H1 (cell line): Measurements from ENCODE around the gene PCSK1N. TPM values are rescaled to one million over a fixed set of nuclear protein-coding genes. Genes with fewer than 3 reads are reported as not detected.

Source experiments
- CTCF ChIA-PET: fragments of 300-600 bp; sonication (Branson Sonifier 250); formaldehyde crosslinking; loops from one replicate; lab custom pipeline; 2021; ENCODE audit not compliant: partially characterized antibody; lab: Charles Lee
- POLR2A ChIA-PET: fragments of 300-600 bp; sonication (Branson Sonifier 250); formaldehyde crosslinking; loops from one replicate; lab custom pipeline; 2021; ENCODE audit warnings: inconsistent platforms; ENCODE audit not compliant: partially characterized antibody; lab: Charles Lee
- DNase-seq, 2 experiments: peaks; one replicate each; pipeline versions ENCODE4 v3.0.0 to v3.0.0-alpha.2; 2010 to 2022; ENCODE audit warnings: low spot score in 2 of 2, low read depth in 1 of 2, mixed read lengths in 1 of 2
- FAIRE-seq: peaks from 2 replicates; lab custom pipeline; 2011; peaks lifted over from hg19 to GRCh38; lab: Jason Lieb, UNC
- H2AFZ ChIP-seq: 2 replicates; pipeline ENCODE4 v1.8.1; 2012; ENCODE audit warnings: low read length, inconsistent platforms
- H2AK5ac ChIP-seq: 2 replicates; pipeline ENCODE4 v1.6.1; 2013; ENCODE audit warnings: low read depth, low read length
- H2BK120ac ChIP-seq: replicated peaks from 2 replicates; pipeline ENCODE3; 2013; ENCODE audit warnings: low read depth, low read length, inconsistent platforms
- H2BK12ac ChIP-seq: 2 replicates; pipeline ENCODE4 v1.6.1; 2013; ENCODE audit warnings: low read depth, low read length
- H2BK15ac ChIP-seq: 2 replicates; pipeline ENCODE4 v1.6.1; 2013; ENCODE audit warnings: low read length
- H2BK20ac ChIP-seq: 2 replicates; pipeline ENCODE4 v1.6.1; 2013; ENCODE audit warnings: low read length
- H2BK5ac ChIP-seq: 2 replicates; pipeline ENCODE4 v1.6.1; 2013; ENCODE audit warnings: low read depth, low read length
- H3K14ac ChIP-seq: 2 replicates; pipeline ENCODE4 v1.6.1; 2013; ENCODE audit warnings: inconsistent platforms; ENCODE audit not compliant: insufficient read length
- H3K18ac ChIP-seq: 2 replicates; pipeline ENCODE4 v1.6.1; 2013; ENCODE audit warnings: low read length; ENCODE audit errors: extremely low read depth
- H3K23ac ChIP-seq: 2 replicates; pipeline ENCODE4 v1.6.1; 2013; ENCODE audit warnings: inconsistent platforms; ENCODE audit not compliant: insufficient read length
- H3K23me2 ChIP-seq: 2 replicates; pipeline ENCODE4 v1.6.1; 2013; ENCODE audit warnings: low read depth, low read length
- H3K27ac ChIP-seq: 2 replicates; pipeline ENCODE4 v1.6.1; 2011; ENCODE audit warnings: low read depth, low read length, inconsistent platforms
- H3K27me3 ChIP-seq, 4 experiments: replicated peaks in 1 of 4; 1 replicate in 1 of 4; 2 replicates in 3 of 4; pipeline versions ENCODE4 v1.6.1 to v1.8.1; 2011 to 2013; ENCODE audit warnings: low read length in 3 of 4, mild to moderate bottlenecking in 3 of 4, inconsistent platforms in 2 of 4, mixed read lengths in 2 of 4, moderate library complexity in 1 of 4; ENCODE audit not compliant: control insufficient read depth in 3 of 4, insufficient read depth in 3 of 4; ENCODE audit errors: extremely low read depth in 1 of 4
- H3K36me3 ChIP-seq, 4 experiments: 2 replicates each; pipeline versions ENCODE4 v1.6.1 to v1.8.1; 2011 to 2013; ENCODE audit warnings: mild to moderate bottlenecking in 4 of 4, low read length in 3 of 4, moderate library complexity in 2 of 4, control low read depth in 1 of 4, inconsistent platforms in 1 of 4; ENCODE audit not compliant: insufficient read depth in 4 of 4, control insufficient read depth in 2 of 4
- H3K4ac ChIP-seq: replicated peaks from 2 replicates; pipeline ENCODE3; 2013; ENCODE audit warnings: low read length, low read depth, mixed read lengths, inconsistent platforms; ENCODE audit not compliant: insufficient read length
- H3K4me1 ChIP-seq, 4 experiments: replicated peaks in 1 of 4; 1 replicate in 1 of 4; 2 replicates in 3 of 4; pipeline versions ENCODE4 v1.6.1 to v1.8.1; 2011 to 2013; ENCODE audit warnings: low read length in 3 of 4, inconsistent platforms in 2 of 4, mixed read lengths in 1 of 4; ENCODE audit not compliant: insufficient read depth in 4 of 4, control insufficient read depth in 3 of 4
- H3K4me2 ChIP-seq, 2 experiments: 2 replicates each; pipeline versions ENCODE4 v1.6.1 to v1.8.1; 2011 to 2013; ENCODE audit warnings: low read depth in 2 of 2, low read length in 2 of 2, control low read depth in 1 of 2, inconsistent platforms in 1 of 2, mild to moderate bottlenecking in 1 of 2; ENCODE audit not compliant: insufficient read depth in 1 of 2
- H3K4me3 ChIP-seq, 4 experiments: fragments of 200-600, 300-600 bp in 1 of 4; sonication (generic), shearing (Covaris generic), sonication (Bioruptor Twin) in 1 of 4; 2 replicates each; pipeline versions ENCODE4 v1.5.1 to v1.8.1; 2011 to 2016; ENCODE audit warnings: low read length in 4 of 4, low read depth in 3 of 4, control low read depth in 2 of 4, inconsistent platforms in 2 of 4, mild to moderate bottlenecking in 2 of 4, mixed read lengths in 1 of 4, moderate library complexity in 1 of 4; ENCODE audit not compliant: insufficient read depth in 2 of 4; ENCODE audit errors: extremely low read depth in 1 of 4
- H3K56ac ChIP-seq: replicated peaks from 2 replicates; pipeline ENCODE3; 2013; ENCODE audit warnings: low read depth, mild to moderate bottlenecking, mixed read lengths, low read length, inconsistent platforms; ENCODE audit not compliant: insufficient read length
- H3K79me1 ChIP-seq: 2 replicates; pipeline ENCODE4 v1.6.1; 2013; ENCODE audit warnings: low read depth, low read length, control low read depth
- H3K79me2 ChIP-seq, 2 experiments: 2 replicates each; pipeline versions ENCODE4 v1.6.1 to v1.8.1; 2012 to 2013; ENCODE audit warnings: low read length in 2 of 2, mild to moderate bottlenecking in 2 of 2, inconsistent platforms in 1 of 2; ENCODE audit not compliant: insufficient read depth in 2 of 2, control insufficient read depth in 1 of 2
- H3K9ac ChIP-seq, 4 experiments: replicated peaks in 1 of 4; 1 replicate in 1 of 4; 2 replicates in 3 of 4; pipeline versions ENCODE4 v1.6.1 to v1.8.1; 2011 to 2013; ENCODE audit warnings: low read depth in 3 of 4, low read length in 3 of 4, control low read depth in 2 of 4, mild to moderate bottlenecking in 2 of 4, moderate library complexity in 2 of 4, inconsistent platforms in 1 of 4; ENCODE audit errors: extremely low read depth in 1 of 4
- H3K9me3 ChIP-seq, 2 experiments: 2 replicates each; pipeline versions ENCODE4 v1.6.1 to v1.8.1; 2012 to 2013; ENCODE audit warnings: mild to moderate bottlenecking in 2 of 2, moderate library complexity in 2 of 2, control low read depth in 1 of 2, inconsistent platforms in 1 of 2, low read depth in 1 of 2, low read length in 1 of 2, mixed read lengths in 1 of 2; ENCODE audit not compliant: insufficient read depth in 2 of 2
- H4K20me1 ChIP-seq, 2 experiments: replicated peaks in 1 of 2; 2 replicates each; pipeline versions ENCODE3 to v1.8.1; 2011 to 2013; ENCODE audit warnings: inconsistent platforms in 2 of 2, low read length in 2 of 2, mild to moderate bottlenecking in 1 of 2; ENCODE audit not compliant: insufficient read depth in 2 of 2, control insufficient read depth in 1 of 2
- H4K5ac ChIP-seq: 2 replicates; pipeline ENCODE4 v1.6.1; 2013; ENCODE audit warnings: low read length, low read depth, mixed read lengths, inconsistent platforms; ENCODE audit not compliant: insufficient read length
- H4K8ac ChIP-seq: 2 replicates; pipeline ENCODE4 v1.8.0; 2013; ENCODE audit warnings: mild to moderate bottlenecking, moderate library complexity, low read length, inconsistent platforms; ENCODE audit not compliant: insufficient read depth; ENCODE audit errors: extremely low read depth
- H4K91ac ChIP-seq: replicated peaks from 2 replicates; pipeline ENCODE3; 2013; ENCODE audit warnings: low read length, mixed read lengths, inconsistent platforms; ENCODE audit not compliant: insufficient read length
- CBX5 ChIP-seq: fragments of 300-800, 300-1000 bp; sonication (generic); IDR thresholded peaks from 2 replicates; pipeline ENCODE4 v1.7.1; 2016; ENCODE audit warnings: antibody characterized with exemption, low read length, low read depth
- CHD2 ChIP-seq: IDR thresholded peaks from 2 replicates; pipeline ENCODE4 v1.6.1; 2012; ENCODE audit warnings: low read length, improper control_type of control experiment
- EGR1 ChIP-seq: IDR thresholded peaks from 2 replicates; pipeline ENCODE4 v1.6.1; 2011; ENCODE audit warnings: low read depth, low read length, borderline replicate concordance
- KDM1A ChIP-seq: fragments of 200-600, 300-600 bp; sonication (generic); IDR thresholded peaks from 2 replicates; pipeline ENCODE4 v1.7.1; 2016; ENCODE audit warnings: mild to moderate bottlenecking, low read length, borderline replicate concordance
- WGBS, 2 experiments: shearing (Covaris generic) in 1 of 2; methylation state at CpG; one replicate each; pipeline versions ENCODE4 v1.1.6 to v1.1.7; 2013 to 2015; ENCODE audit warnings: low lambda C conversion rate in 2 of 2, mixed read lengths in 2 of 2, inconsistent platforms in 1 of 2, low coverage in 1 of 2, missing lambda C conversion rate in 1 of 2; ENCODE audit not compliant: insufficient replicate concordance in 2 of 2, insufficient coverage in 1 of 2, insufficient read length in 1 of 2; ENCODE audit errors: extremely low coverage in 1 of 2, missing lambda C conversion rate in 1 of 2; 5-methylcytosine and 5-hydroxymethylcytosine counted together
- polyA plus RNA-seq, 7 experiments: library from polyadenylated mRNA; depleted of rRNA in 3 of 7; stranded (reverse) in 5 of 7; unstranded in 2 of 7; fragments of >200 nt in 5 of 7; fragments of 200-250 nt in 2 of 7; gene quantifications; 1 replicate in 5 of 7; 2 replicates in 1 of 7; 4 replicates in 1 of 7; pipeline versions ENCODE4 v1.2.1 to v1.2.3, GENCODE V29; 2011 to 2013; ENCODE audit warnings: missing spikeins in 2 of 7, mixed read lengths in 2 of 7
- total RNA-seq: library from RNA; stranded (reverse); fragmentation: NEBNext Ultra II Directional; extraction: Animal tissue kit (Norgen Biotek cat#: 25700); gene quantifications from 2 replicates; pipeline ENCODE4 v1.2.1, GENCODE V29; 2021

The PCSK1N gene
- total and polyA plus RNA-seq, 2 of the 8 experiments (the other 6 are each of a cell fraction or from before 2014, with no cell fraction given), result 3.6 to 4.5 TPM

DNA sequence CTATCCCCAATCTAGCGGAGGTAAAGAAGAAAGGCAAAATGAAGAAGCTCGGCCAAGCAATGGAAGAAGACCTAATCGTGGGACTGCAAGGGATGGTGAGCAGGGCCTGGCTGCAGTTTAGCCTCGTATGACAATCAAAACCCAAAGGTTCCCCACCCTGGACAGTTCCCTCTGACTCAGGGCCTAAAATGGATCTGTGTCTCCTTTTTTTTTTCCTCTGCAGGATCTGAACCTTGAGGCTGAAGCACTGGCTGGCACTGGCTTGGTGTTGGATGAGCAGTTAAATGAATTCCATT lies 32.6 kb downstream of the PCSK1N start:
- Histone ChIP-seq H2BK5ac (no peak overlapping the region), H3K79me1 (no peaks in the 10 kb centered on the region), H3K36me3 (peaks cover 0 to 13% (median 4%) of the 10 kb centered on the region in 4 experiments; a peak in 5 of 8 replicates), H3K27me3 (no peaks in the 10 kb centered on the region), H3K4me1 (no peaks in the 10 kb centered on the region; a peak in 2 of 7 replicates), H2BK15ac (no peak overlapping the region), H4K20me1 (no peaks in the 10 kb centered on the region), H3K79me2 (no peaks in the 10 kb centered on the region), H4K5ac (no peak overlapping the region), H3K56ac (no peak overlapping the region), H3K4me2 (peak overlapping the region; percentile 66 to 75), H3K23me2 (no peaks in the 10 kb centered on the region; the same call in 1 of the 2 replicates), H3K9ac (peak overlapping the region in 3 of 4 experiments; percentile 51 to 88 (median 68); a peak in 3 of 7 replicates), H3K14ac (no peak overlapping the region), H4K91ac (no peak overlapping the region), H3K27ac (peak overlapping the region; percentile 36; the same call in 1 of the 2 replicates), H2AK5ac (no peak overlapping the region), H2BK12ac (no peak overlapping the region), H4K8ac (no peak overlapping the region), H2AFZ (no peak overlapping the region), H3K4me3 (peak overlapping the region; percentile 60 to 92 (median 68)), H3K23ac (no peak overlapping the region), H3K9me3 (no peaks in the 10 kb centered on the region), H2BK20ac (no peak overlapping the region), H3K4ac (no peak overlapping the region), H2BK120ac (no peak overlapping the region), H3K18ac (no peak overlapping the region)
- FAIRE-seq (no peak), DNase-seq (no peak)
- CTCF ChIA-PET, result no interaction called here
- POLR2A ChIA-PET, result no interaction called here
- WGBS, 2 experiments, result 57% methylated on average over 2 of the region's 4 CpGs; no CpG with 5 or more reads in 1 of the 2 experiments
- TF ChIP-seq CBX5, result no peak
- no peak for TF ChIP-seq EGR1
- TF ChIP-seq KDM1A, result no peak
- TF ChIP-seq CHD2, result no peak
